Activated T-cell treated with anti-CD3 and anti-CD28 coated beads for 48 hours (primary cell): ENCODE measurements around the gene MPZL3.
"Not testable (repeated sequence)": the region's sequence is repeated elsewhere in the genome, so short reads cannot be mapped to it uniquely, and the experiment has no call there.

Experiments used
- DNase-seq: peaks from one replicate; pipeline ENCODE4 v3.0.0-alpha.2; 2020; ENCODE audit warnings: low read depth

Gene MPZL3

DNA sequence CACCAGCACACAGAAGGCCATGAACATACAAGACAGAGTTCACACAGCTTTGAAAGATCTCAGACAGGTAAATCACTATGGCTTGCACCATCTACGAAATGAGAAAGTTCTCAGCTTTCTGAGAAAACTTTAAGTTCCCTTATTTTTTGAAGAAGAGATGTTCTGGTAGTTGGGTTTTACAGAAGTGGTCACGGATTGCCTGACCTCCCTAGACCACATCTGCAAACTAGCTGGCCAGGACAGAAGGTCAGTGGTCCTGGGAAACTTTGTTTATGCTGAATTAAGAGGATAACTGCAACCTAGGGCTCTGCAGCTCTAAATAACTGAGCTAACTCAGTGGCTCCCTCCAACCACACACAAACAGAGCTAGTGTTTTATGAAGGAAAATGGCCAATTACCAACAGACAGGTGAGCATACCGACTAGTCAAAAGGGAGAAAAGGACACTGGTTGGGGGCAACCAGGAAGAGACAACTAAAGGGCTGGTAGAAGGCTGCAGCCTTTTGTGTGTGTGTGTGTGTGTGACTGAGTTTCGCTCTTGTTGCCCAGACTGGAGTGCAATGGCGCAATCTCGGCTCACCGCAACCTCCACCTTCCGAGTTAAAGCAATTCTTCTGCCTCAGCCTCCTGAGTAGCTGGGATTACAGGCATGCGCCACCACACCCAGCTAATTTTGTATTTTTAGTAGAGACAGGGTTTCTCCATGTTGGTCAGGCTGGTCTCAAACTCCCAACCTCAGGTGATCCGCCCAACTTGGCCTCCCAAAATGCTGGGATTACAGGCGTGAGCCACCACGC lies 67.2 kb downstream of the MPZL3 start:
- no peak for DNase-seq

- DNase-seq: not testable (repeated sequence)
These were observed 68.5 kb downstream of the MPZL3 start for GRCh38 chr11:118183691-118184090.

GRCh38 chr11:118180300-118180703 lies 71.9 kb downstream of the MPZL3 start:
- DNase-seq: no peak

GRCh38 chr11:118176778-118177134 lies 75.4 kb downstream of the MPZL3 start:
- DNase-seq: no peak
